Left renal cortex interstitium (tissue), 4 donors: ENCODE results near the gene RPS19. TPM values are rescaled to one million over a fixed set of nuclear protein-coding genes. Genes with fewer than 3 reads are reported as not detected.

Experiments
- DNase-seq, 4 donors: peaks; one replicate each; pipeline ENCODE4 v3.0.0-alpha.2; 2013; ENCODE audit warnings: low read depth in 4 of 4, low spot score in 2 of 4, missing footprints in 1 of 4
- polyA plus RNA-seq, 4 donors: library from polyadenylated mRNA; unstranded; fragments of 120-200 nt; gene quantifications; one replicate each; pipeline ENCODE4 v1.2.1, GENCODE V29; 2013; ENCODE audit not compliant: insufficient read length in 4 of 4

RPS19 gene
- polyA plus RNA-seq, 4 donors = 1,257 to 2,145 (median 1,483) TPM

GRCh38 chr19:41896581-41896942 lies 36.5 kb downstream of the RPS19 start:
- DNase-seq = no peak

- no peak for DNase-seq
These were observed 37.1 kb downstream of the RPS19 start for GRCh38 chr19:41897181-41897580.

- no peak for DNase-seq
These were observed 37.8 kb downstream of the RPS19 start for GRCh38 chr19:41897820-41898219.

- DNase-seq = no peak
These were observed 38.2 kb downstream of the RPS19 start for GRCh38 chr19:41898235-41898634.

- DNase-seq = no peak
These were observed 41.8 kb downstream of the RPS19 start for GRCh38 chr19:41901707-41902360.

- no peak for DNase-seq
These were observed 42.5 kb downstream of the RPS19 start for GRCh38 chr19:41902594-41902993.

- no peak for DNase-seq
These were observed 43.3 kb downstream of the RPS19 start for GRCh38 chr19:41903193-41903953.

GRCh38 chr19:41904118-41904870 lies 44.2 kb downstream of the RPS19 start:
- DNase-seq = no peak

- no peak for DNase-seq
These were observed 45.4 kb downstream of the RPS19 start for GRCh38 chr19:41905273-41906002.

GRCh38 chr19:41906271-41906670 lies 46.2 kb downstream of the RPS19 start:
- DNase-seq = no peak

GRCh38 chr19:41906916-41907680 lies 47.0 kb downstream of the RPS19 start:
- DNase-seq = no peak

GRCh38 chr19:41907994-41908615 lies 48.0 kb downstream of the RPS19 start:
- DNase-seq = no peak

- no peak for DNase-seq
These were observed 48.8 kb downstream of the RPS19 start for GRCh38 chr19:41908724-41909464.

- DNase-seq = no peak
These were observed 49.7 kb downstream of the RPS19 start for GRCh38 chr19:41909706-41910105.

GRCh38 chr19:41910240-41910991 lies 50.4 kb downstream of the RPS19 start:
- no peak for DNase-seq

- DNase-seq = no peak
These were observed 51.2 kb downstream of the RPS19 start for GRCh38 chr19:41910992-41911888.
